ENCODE measurements around the gene HIVEP1. TPM values are rescaled to one million over a fixed set of nuclear protein-coding genes. Genes with fewer than 3 reads are reported as not detected.
A peak's percentile ranks its signal among the peaks of the same experiment; 100 is the strongest.

HIVEP1 gene
- polyA plus RNA-seq, 3 donors, result 1.7 to 8.7 (median 2.7) TPM

DNA sequence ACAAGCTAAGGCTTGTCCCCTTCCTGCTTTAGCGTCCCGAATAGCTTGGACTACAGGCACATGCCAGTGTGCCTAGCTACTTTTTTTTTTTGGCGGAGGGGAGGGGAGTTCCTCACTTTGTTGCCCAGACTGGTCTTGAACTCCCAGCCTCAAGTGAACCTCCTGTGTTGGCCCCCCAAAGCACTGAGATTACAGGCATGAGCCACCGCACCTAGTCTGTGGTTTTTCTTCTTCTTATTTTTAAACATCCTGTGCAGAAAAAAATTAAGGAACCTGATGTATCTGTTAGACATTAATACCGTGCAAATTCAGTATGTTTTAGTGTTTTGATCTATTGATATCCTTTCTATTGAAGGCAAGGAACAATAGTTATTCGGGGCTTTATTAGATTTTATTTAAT, 25.7 kb downstream of the HIVEP1 start:
- TF ChIP-seq, protein P1, sequence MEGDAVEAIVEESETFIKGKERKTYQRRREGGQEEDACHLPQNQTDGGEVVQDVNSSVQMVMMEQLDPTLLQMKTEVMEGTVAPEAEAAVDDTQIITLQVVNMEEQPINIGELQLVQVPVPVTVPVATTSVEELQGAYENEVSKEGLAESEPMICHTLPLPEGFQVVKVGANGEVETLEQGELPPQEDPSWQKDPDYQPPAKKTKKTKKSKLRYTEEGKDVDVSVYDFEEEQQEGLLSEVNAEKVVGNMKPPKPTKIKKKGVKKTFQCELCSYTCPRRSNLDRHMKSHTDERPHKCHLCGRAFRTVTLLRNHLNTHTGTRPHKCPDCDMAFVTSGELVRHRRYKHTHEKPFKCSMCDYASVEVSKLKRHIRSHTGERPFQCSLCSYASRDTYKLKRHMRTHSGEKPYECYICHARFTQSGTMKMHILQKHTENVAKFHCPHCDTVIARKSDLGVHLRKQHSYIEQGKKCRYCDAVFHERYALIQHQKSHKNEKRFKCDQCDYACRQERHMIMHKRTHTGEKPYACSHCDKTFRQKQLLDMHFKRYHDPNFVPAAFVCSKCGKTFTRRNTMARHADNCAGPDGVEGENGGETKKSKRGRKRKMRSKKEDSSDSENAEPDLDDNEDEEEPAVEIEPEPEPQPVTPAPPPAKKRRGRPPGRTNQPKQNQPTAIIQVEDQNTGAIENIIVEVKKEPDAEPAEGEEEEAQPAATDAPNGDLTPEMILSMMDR (IDR thresholded peaks at IDR 0.05), result no peak
- Histone ChIP-seq H3K27ac (ENCODE audit: low read depth in 1 of 2, low read length in 2 of 2) (no peak overlapping the region), H3K36me3 (replicated peaks in 1 of 2; ENCODE audit: control insufficient read depth in 1 of 2, insufficient read depth in 2 of 2, low read length in 2 of 2) (no peaks in the 10 kb centered on the region), H3K9me3 (replicated peaks in 1 of 2; ENCODE audit: control insufficient read depth in 1 of 2, insufficient read depth in 1 of 2, low read length in 2 of 2) (no peaks in the 10 kb centered on the region), H2AFZ (ENCODE audit: insufficient read depth, low read depth, low read length, poor library complexity, severe bottlenecking) (no peak overlapping the region), H3K27me3 (ENCODE audit: control insufficient read depth in 2 of 2, insufficient read depth in 2 of 2, low read length in 2 of 2) (no peaks in the 10 kb centered on the region), H3K4me3 (replicated peaks in 1 of 3; ENCODE audit: low read depth in 2 of 3, low read length in 3 of 3) (no peak overlapping the region), H3K9ac (ENCODE audit: insufficient read depth, low read length, poor library complexity, severe bottlenecking) (no peak overlapping the region), H3K4me2 (replicated peaks; ENCODE audit: extremely low read depth, low read length, poor library complexity, severe bottlenecking) (no peak overlapping the region), H3K79me2 (ENCODE audit: insufficient read depth, low read length) (peaks cover 4% of the 10 kb centered on the region), H3K4me1 (ENCODE audit: control insufficient read depth in 1 of 2, insufficient read depth in 2 of 2, low read length in 2 of 2) (peaks cover 7 to 20% of the 10 kb centered on the region in 2 donors), H4K20me1 (ENCODE audit: insufficient read depth, low read length) (no peaks in the 10 kb centered on the region)
- H3K4me1 Mint-ChIP-seq, result peaks cover 29% of the 10 kb centered on the region
- peaks cover 9 to 19% of the 10 kb centered on the region in 2 donors for H3K36me3 Mint-ChIP-seq
- peaks cover 0 to 3% (median 1%) of the 10 kb centered on the region in 3 donors for H3K27me3 Mint-ChIP-seq (ENCODE audit: low read depth in 3 of 3)
- peaks cover 0 to 3% (median 0%) of the 10 kb centered on the region in 7 donors for H3K9me3 Mint-ChIP-seq
- no peak overlapping the region for H3K27ac Mint-ChIP-seq
- intact Hi-C loops (cut with micrococcal nuclease), result no loop called here
- no peak for DNase-seq
- H3K4me3 Mint-ChIP-seq, result no peak overlapping the region
- WGBS (ENCODE audit: insufficient coverage), result 63% methylated on average over 2 of the region's 6 CpGs

DNA sequence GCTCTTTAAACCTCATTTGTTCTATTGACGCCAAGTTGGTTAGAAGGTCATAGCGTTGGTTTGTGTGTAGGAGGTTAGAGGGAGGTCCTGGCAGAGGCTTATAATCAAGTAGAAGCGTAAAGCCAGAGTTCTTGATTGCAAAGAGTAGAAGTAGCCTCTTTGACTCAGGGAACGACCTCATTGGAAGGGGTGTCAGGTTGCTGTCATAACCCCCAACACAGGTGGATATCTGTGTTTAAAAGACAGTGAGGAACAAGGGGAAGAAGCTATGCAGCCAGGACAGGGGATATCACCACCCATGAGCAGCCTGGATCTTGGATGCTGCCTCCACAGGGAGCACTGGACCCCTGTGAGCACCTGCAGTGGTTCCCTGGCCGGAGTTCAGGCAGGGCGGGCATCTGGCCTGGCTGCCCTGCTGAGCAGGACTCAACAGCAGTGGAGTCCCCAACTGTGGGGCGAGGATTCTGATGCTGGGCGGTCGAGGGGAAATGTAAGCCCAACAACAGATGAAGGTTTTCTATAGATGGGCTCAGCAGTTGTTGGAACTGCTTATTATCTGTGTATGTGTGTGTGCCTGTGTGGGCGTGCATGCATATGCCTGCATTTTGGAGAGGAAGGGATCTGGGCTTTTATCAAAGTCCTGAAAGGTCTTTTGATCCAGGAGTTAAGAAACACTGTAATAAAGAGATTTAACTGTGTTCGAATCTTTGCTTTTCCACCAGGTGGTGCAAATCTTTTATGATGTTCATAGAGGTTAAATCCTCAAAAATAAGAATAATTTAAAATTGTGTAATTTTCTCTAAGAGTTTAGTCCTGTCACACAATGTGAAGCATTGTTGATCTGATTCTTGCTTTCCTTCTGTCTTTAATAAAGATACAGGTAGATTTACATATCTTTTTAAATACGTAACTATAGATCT, 27.7 kb downstream of the HIVEP1 start:
- Mint-ChIP-seq H3K27ac (peak overlapping the region in 1 of 7 donors; percentile 70), H3K9me3 (peaks cover 0 to 3% (median 0%) of the 10 kb centered on the region in 7 donors)

More for the DNA sequence above, 27.7 kb downstream of the HIVEP1 start:
- Histone ChIP-seq H3K79me2 (ENCODE audit: insufficient read depth, low read length) (no peaks in the 10 kb centered on the region), H3K9me3 (replicated peaks in 1 of 2; ENCODE audit: control insufficient read depth in 1 of 2, insufficient read depth in 1 of 2, low read length in 2 of 2) (no peaks in the 10 kb centered on the region), H3K4me2 (replicated peaks; ENCODE audit: extremely low read depth, low read length, poor library complexity, severe bottlenecking) (no peak overlapping the region), H4K20me1 (ENCODE audit: insufficient read depth, low read length) (no peaks in the 10 kb centered on the region), H3K36me3 (replicated peaks in 1 of 2; ENCODE audit: control insufficient read depth in 1 of 2, insufficient read depth in 2 of 2, low read length in 2 of 2) (no peaks in the 10 kb centered on the region), H3K4me3 (replicated peaks in 1 of 3; ENCODE audit: low read depth in 2 of 3, low read length in 3 of 3) (no peak overlapping the region), H3K27ac (ENCODE audit: low read depth in 1 of 2, low read length in 2 of 2) (no peak overlapping the region), H3K9ac (ENCODE audit: insufficient read depth, low read length, poor library complexity, severe bottlenecking) (no peak overlapping the region), H3K27me3 (ENCODE audit: control insufficient read depth in 2 of 2, insufficient read depth in 2 of 2, low read length in 2 of 2) (no peaks in the 10 kb centered on the region), H2AFZ (ENCODE audit: insufficient read depth, low read depth, low read length, poor library complexity, severe bottlenecking) (no peak overlapping the region), H3K4me1 (ENCODE audit: control insufficient read depth in 1 of 2, insufficient read depth in 2 of 2, low read length in 2 of 2) (peaks cover 9 to 12% of the 10 kb centered on the region in 2 donors)
- Mint-ChIP-seq H3K36me3 (peaks cover 10 to 19% of the 10 kb centered on the region in 2 donors), H3K4me1 (peaks cover 21% of the 10 kb centered on the region), H3K4me3 (no peak overlapping the region), H3K27me3 (ENCODE audit: low read depth in 3 of 3) (peaks cover 0 to 4% (median 1%) of the 10 kb centered on the region in 3 donors)
- 90% methylated on average over 6 of the region's 12 CpGs for WGBS (ENCODE audit: insufficient coverage)
- intact Hi-C loops (cut with micrococcal nuclease), result no loop called here
- TF ChIP-seq, protein P1 (IDR thresholded peaks at IDR 0.05), result peak; percentile 9
- no peak for DNase-seq
